Measurements from ENCODE around the gene MST1. TPM values are rescaled to one million over a fixed set of nuclear protein-coding genes. Genes with fewer than 3 reads are reported as not detected.

The MST1 gene
- total RNA-seq, 1 donor from 2014 or later = 5.5 TPM

DNA sequence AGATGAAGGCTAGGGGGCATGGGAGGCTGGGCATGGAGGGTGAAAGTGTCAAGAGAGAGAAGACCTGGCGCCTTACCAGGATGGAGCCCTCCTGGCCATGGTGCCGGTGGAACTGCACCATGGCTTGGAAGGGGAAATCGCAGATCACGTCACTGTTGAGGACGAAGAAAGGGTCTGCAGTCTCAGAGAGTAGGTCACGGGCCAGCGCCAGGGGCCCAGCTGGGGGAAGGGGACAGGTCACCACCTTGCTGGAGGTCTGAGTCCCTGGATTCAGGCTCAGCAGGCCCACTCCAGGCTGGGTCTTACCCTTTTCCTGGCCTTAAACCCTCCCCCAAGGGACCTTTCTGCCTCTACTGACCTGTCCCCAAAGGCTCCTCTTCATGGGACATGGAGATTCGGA lies 33.6 kb upstream of the MST1 start:
- TF ChIP-seq, protein P1, sequence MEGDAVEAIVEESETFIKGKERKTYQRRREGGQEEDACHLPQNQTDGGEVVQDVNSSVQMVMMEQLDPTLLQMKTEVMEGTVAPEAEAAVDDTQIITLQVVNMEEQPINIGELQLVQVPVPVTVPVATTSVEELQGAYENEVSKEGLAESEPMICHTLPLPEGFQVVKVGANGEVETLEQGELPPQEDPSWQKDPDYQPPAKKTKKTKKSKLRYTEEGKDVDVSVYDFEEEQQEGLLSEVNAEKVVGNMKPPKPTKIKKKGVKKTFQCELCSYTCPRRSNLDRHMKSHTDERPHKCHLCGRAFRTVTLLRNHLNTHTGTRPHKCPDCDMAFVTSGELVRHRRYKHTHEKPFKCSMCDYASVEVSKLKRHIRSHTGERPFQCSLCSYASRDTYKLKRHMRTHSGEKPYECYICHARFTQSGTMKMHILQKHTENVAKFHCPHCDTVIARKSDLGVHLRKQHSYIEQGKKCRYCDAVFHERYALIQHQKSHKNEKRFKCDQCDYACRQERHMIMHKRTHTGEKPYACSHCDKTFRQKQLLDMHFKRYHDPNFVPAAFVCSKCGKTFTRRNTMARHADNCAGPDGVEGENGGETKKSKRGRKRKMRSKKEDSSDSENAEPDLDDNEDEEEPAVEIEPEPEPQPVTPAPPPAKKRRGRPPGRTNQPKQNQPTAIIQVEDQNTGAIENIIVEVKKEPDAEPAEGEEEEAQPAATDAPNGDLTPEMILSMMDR (conservative IDR thresholded peaks at IDR 0.05; ENCODE audit: low read depth, low read length) = no peak
- H3K4me3 ChIP-seq (ENCODE audit: low read depth, low read length) = peak overlapping the region; percentile 99
- no peak for DNase-seq (ENCODE audit: low read depth)

DNA sequence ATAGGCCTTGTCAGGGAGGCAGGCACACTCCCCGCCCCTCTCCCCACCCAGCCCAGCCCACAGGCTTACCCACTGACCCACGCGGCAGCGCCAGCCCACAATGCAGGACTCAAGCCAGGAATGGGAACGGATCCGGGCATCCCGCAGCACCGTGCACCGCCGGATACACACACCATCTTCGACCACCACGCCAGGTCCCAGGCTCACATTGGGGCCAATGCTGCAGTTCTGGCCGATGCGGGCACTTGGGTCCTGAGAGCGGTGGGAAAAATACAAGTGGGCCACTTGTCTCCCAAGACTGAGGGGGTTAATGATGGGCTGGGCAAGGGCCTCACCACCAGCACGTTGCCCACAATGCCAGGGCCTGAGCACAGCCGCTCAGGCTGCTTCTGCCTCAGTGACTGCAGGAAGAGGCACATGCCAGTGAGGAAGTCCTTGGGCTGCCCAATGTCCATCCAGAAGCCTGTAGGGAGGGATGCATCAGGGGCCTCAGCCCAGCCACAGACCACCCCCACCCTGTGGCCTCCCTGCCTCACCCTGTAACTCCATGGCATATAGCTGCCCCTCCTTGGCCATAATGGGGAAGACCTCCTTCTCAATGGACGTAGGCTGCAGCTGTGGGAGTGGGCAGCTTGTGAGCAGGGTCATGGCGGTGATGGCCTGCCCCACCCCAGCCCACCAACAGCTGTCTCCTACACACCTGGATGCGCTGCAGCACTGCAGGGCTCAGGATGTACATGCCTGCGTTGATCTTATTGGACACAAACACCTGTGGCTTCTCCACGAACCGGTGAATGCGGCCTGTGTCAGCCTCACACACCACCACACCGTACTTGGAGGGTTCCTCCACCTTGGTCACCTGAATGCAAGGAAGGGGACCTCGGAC lies 32.9 kb upstream of the MST1 start:
- no peak for DNase-seq (ENCODE audit: low read depth)
- H3K4me3 ChIP-seq (ENCODE audit: low read depth, low read length) = peak overlapping the region; percentile 99

GRCh38 chr3:49721596-49721895 lies 32.3 kb upstream of the MST1 start:
- no peak overlapping the region for H3K4me3 ChIP-seq (ENCODE audit: low read depth, low read length)
- DNase-seq (ENCODE audit: low read depth) = no peak
- TF ChIP-seq, protein P1 (conservative IDR thresholded peaks at IDR 0.05; ENCODE audit: low read depth, low read length) = no peak

More for the DNA sequence above, 32.9 kb upstream of the MST1 start:
- TF ChIP-seq, protein P1 (conservative IDR thresholded peaks at IDR 0.05; ENCODE audit: low read depth, low read length) = no peak

- no peak overlapping the region for H3K4me3 ChIP-seq (ENCODE audit: low read depth, low read length)
- TF ChIP-seq, protein P1 (conservative IDR thresholded peaks at IDR 0.05; ENCODE audit: low read depth, low read length) = no peak
- no peak for DNase-seq (ENCODE audit: low read depth)
Measured at GRCh38 chr3:49720855-49721595, 31.8 kb upstream of the MST1 start.

- TF ChIP-seq, protein P1 (conservative IDR thresholded peaks at IDR 0.05; ENCODE audit: low read depth, low read length) = peak; percentile 32
- DNase-seq (ENCODE audit: low read depth) = no peak
- H3K4me3 ChIP-seq (ENCODE audit: low read depth, low read length) = peak within 1 kb of the TSS; percentile 44
Measured at GRCh38 chr3:49719214-49719884, 30.1 kb upstream of the MST1 start, which contains the start of gene AMIGO3. Gene AMIGO3 (minus strand): TSS chr3:49719684. CDS start chr3:49719465, 219 bp downstream.

GRCh38 chr3:49718858-49719213 lies 29.6 kb upstream of the MST1 start:
- DNase-seq (ENCODE audit: low read depth) = no peak
- TF ChIP-seq, protein P1 (conservative IDR thresholded peaks at IDR 0.05; ENCODE audit: low read depth, low read length) = no peak
- peak overlapping the region; percentile 44 for H3K4me3 ChIP-seq (ENCODE audit: low read depth, low read length)
